Measurements from ENCODE around the gene SPEM2.

The SPEM2 gene

GRCh38 chr17:7392696-7393612, 32.5 kb upstream of the SPEM2 start:
- DNase-seq (ENCODE audit: low spot score): no peak
- TF ChIP-seq CTCF (IDR thresholded peaks at IDR 0.05; ENCODE audit: borderline replicate concordance, control extremely low read depth, extremely low read depth, insufficient read depth, missing control alignments): no peak
- in situ Hi-C loops (cut with MboI; ENCODE audit: low sequenced_read_pairs, unreplicated experiment): no loop called here

- peak; percentile 82 for DNase-seq (ENCODE audit: low spot score)
- in situ Hi-C loops (cut with MboI; ENCODE audit: low sequenced_read_pairs, unreplicated experiment): no loop called here
- peak; percentile 14 for TF ChIP-seq CTCF (IDR thresholded peaks at IDR 0.05; ENCODE audit: borderline replicate concordance, control extremely low read depth, extremely low read depth, insufficient read depth, missing control alignments)
These were observed 31.6 kb upstream of the SPEM2 start for GRCh38 chr17:7393613-7394451.

- peak; percentile 97 for DNase-seq (ENCODE audit: low spot score)
- TF ChIP-seq CTCF (IDR thresholded peaks at IDR 0.05; ENCODE audit: borderline replicate concordance, control extremely low read depth, extremely low read depth, insufficient read depth, missing control alignments): peak; percentile 35
- in situ Hi-C loops (cut with MboI; ENCODE audit: low sequenced_read_pairs, unreplicated experiment): no loop called here
These were observed 30.8 kb upstream of the SPEM2 start, which contains the start of gene PLSCR3 for GRCh38 chr17:7394452-7395191. Gene PLSCR3, minus strand, starts transcription at chr17:7394525. Its CDS starts 415 bp downstream, at chr17:7394110.

- in situ Hi-C loops (cut with MboI; ENCODE audit: low sequenced_read_pairs, unreplicated experiment): no loop called here
- TF ChIP-seq CTCF (IDR thresholded peaks at IDR 0.05; ENCODE audit: borderline replicate concordance, control extremely low read depth, extremely low read depth, insufficient read depth, missing control alignments): no peak
- DNase-seq (ENCODE audit: low spot score): no peak
These were observed 29.3 kb upstream of the SPEM2 start for GRCh38 chr17:7396147-7396546.

- DNase-seq (ENCODE audit: low spot score): no peak
- no peak for TF ChIP-seq CTCF (IDR thresholded peaks at IDR 0.05; ENCODE audit: borderline replicate concordance, control extremely low read depth, extremely low read depth, insufficient read depth, missing control alignments)
- in situ Hi-C loops (cut with MboI; ENCODE audit: low sequenced_read_pairs, unreplicated experiment): no loop called here
These were observed 26.8 kb upstream of the SPEM2 start for GRCh38 chr17:7398612-7399011.

Measured in GM13976 (cell line).